Adipocyte (in vitro differentiated cells): ENCODE results near the gene EBF3.

Experiments used
- DNase-seq: peaks from one replicate; pipeline ENCODE4 v3.0.0-alpha.2; 2015; ENCODE audit warnings: low read depth
- H3K27me3 ChIP-seq: replicated peaks from 2 replicates; pipeline ENCODE4 v1.7.0; 2013; ENCODE audit warnings: mild to moderate bottlenecking, low read length, moderate library complexity; ENCODE audit not compliant: control insufficient read depth, insufficient read depth
- H3K36me3 ChIP-seq: 2 replicates; pipeline ENCODE4 v1.7.0; 2013; ENCODE audit warnings: low read length, mild to moderate bottlenecking, moderate library complexity; ENCODE audit not compliant: control insufficient read depth, insufficient read depth, severe bottlenecking
- H3K4me1 ChIP-seq: 2 replicates; pipeline ENCODE4 v1.7.0; 2013; ENCODE audit warnings: mild to moderate bottlenecking, low read length, moderate library complexity; ENCODE audit not compliant: control insufficient read depth, insufficient read depth
- H3K4me3 ChIP-seq: 2 replicates; pipeline ENCODE4 v1.7.0; 2013; ENCODE audit warnings: mild to moderate bottlenecking, low read length, moderate library complexity
- H3K9ac ChIP-seq: 2 replicates; pipeline ENCODE4 v1.7.0; 2013; ENCODE audit warnings: mild to moderate bottlenecking, low read length, moderate library complexity
- H3K9me3 ChIP-seq: 2 replicates; pipeline ENCODE4 v1.7.0; 2013; ENCODE audit warnings: mild to moderate bottlenecking, low read length, moderate library complexity; ENCODE audit not compliant: control insufficient read depth

EBF3 gene

DNA sequence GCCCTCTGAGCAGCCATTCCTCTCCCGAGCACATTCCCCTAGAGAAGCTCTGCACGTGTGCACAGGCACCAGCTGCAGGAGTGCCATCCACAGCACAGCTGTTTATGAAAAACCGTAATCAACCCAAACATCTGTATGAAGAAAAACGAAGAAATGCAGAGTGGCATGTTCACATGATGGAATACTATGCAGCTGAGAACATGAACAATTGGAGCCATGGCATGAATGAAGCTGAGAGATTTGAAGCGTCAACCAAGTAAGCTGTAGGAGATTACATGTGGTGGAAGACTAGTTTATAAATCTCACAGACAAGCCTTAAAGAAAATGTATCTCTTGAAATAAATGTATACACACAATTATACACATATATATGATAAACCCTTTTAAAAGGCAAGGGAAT is 176.5 kb downstream of the EBF3 start:
- Histone ChIP-seq H3K27me3 (no peaks in the 10 kb centered on the region), H3K9ac (no peak overlapping the region), H3K36me3 (no peaks in the 10 kb centered on the region), H3K4me1 (peaks cover 13% of the 10 kb centered on the region), H3K4me3 (no peak overlapping the region), H3K9me3 (no peaks in the 10 kb centered on the region)
- DNase-seq, result no peak

GRCh38 chr10:129786216-129786615 is 177.9 kb downstream of the EBF3 start:
- no peaks in the 10 kb centered on the region for H3K36me3 ChIP-seq
- H3K4me3 ChIP-seq, result no peak overlapping the region
- H3K27me3 ChIP-seq, result no peaks in the 10 kb centered on the region
- H3K9me3 ChIP-seq, result no peaks in the 10 kb centered on the region
- H3K4me1 ChIP-seq, result peaks cover 4% of the 10 kb centered on the region
- no peak overlapping the region for H3K9ac ChIP-seq
- DNase-seq, result no peak

GRCh38 chr10:129785536-129785981 is 178.5 kb downstream of the EBF3 start:
- no peak overlapping the region for H3K4me3 ChIP-seq
- H3K4me1 ChIP-seq, result no peaks in the 10 kb centered on the region
- H3K9ac ChIP-seq, result no peak overlapping the region
- no peaks in the 10 kb centered on the region for H3K9me3 ChIP-seq
- DNase-seq, result no peak
- no peaks in the 10 kb centered on the region for H3K36me3 ChIP-seq
- H3K27me3 ChIP-seq, result no peaks in the 10 kb centered on the region
